Activated naive CD8-positive, alpha-beta T cell (primary cell): ENCODE measurements around the gene ETS2.

Experiments
- H3K27ac Mint-ChIP-seq: one replicate; pipeline ENCODE4 v1.8.0; 2021; ENCODE audit warnings: mixed read lengths
- H3K27me3 Mint-ChIP-seq: one replicate; pipeline ENCODE4 v1.8.0; 2021; ENCODE audit warnings: mixed read lengths
- H3K36me3 Mint-ChIP-seq: one replicate; pipeline ENCODE4 v1.8.0; 2021; ENCODE audit warnings: mixed read lengths
- H3K4me1 Mint-ChIP-seq: one replicate; pipeline ENCODE4 v1.8.0; 2021; ENCODE audit warnings: low read depth, mixed read lengths
- H3K4me3 Mint-ChIP-seq: one replicate; pipeline ENCODE4 v1.8.0; 2021; ENCODE audit warnings: mild to moderate bottlenecking, mixed read lengths
- H3K9me3 Mint-ChIP-seq: one replicate; pipeline ENCODE4 v1.8.0; 2021; ENCODE audit warnings: low read depth, mixed read lengths

The ETS2 gene

GRCh38 chr21:38805328-38806152 lies at the start of gene ETS2:
ETS2 (plus strand) TSS chr21:38805929; CDS start chr21:38810035, 4,106 bp downstream.
- H3K4me3 Mint-ChIP-seq: peak within 1 kb of the TSS; percentile 95

GRCh38 chr21:38756746-38757145 lies 49.0 kb upstream of the ETS2 start:
- no peaks in the 10 kb centered on the region for H3K36me3 Mint-ChIP-seq
- no peaks in the 10 kb centered on the region for H3K9me3 Mint-ChIP-seq
- H3K27ac Mint-ChIP-seq: no peak overlapping the region
- peaks cover 12% of the 10 kb centered on the region for H3K4me1 Mint-ChIP-seq
- no peaks in the 10 kb centered on the region for H3K27me3 Mint-ChIP-seq
- H3K4me3 Mint-ChIP-seq: no peak overlapping the region

More at GRCh38 chr21:38805328-38806152, at the start of gene ETS2:
- no peaks in the 10 kb centered on the region for H3K27me3 Mint-ChIP-seq
- no peaks in the 10 kb centered on the region for H3K9me3 Mint-ChIP-seq
- H3K4me1 Mint-ChIP-seq: peaks cover 32% of the 10 kb centered on the region
- peak within 1 kb of the TSS; percentile 86 for H3K27ac Mint-ChIP-seq
- H3K36me3 Mint-ChIP-seq: peaks cover 4% of the 10 kb centered on the region

- no peaks in the 10 kb centered on the region for H3K36me3 Mint-ChIP-seq
- H3K4me3 Mint-ChIP-seq: no peak overlapping the region
- no peaks in the 10 kb centered on the region for H3K27me3 Mint-ChIP-seq
- H3K27ac Mint-ChIP-seq: no peak overlapping the region
- H3K9me3 Mint-ChIP-seq: no peaks in the 10 kb centered on the region
- peaks cover 13% of the 10 kb centered on the region for H3K4me1 Mint-ChIP-seq
Observed at GRCh38 chr21:38758501-38759214, 47.1 kb upstream of the ETS2 start.

DNA sequence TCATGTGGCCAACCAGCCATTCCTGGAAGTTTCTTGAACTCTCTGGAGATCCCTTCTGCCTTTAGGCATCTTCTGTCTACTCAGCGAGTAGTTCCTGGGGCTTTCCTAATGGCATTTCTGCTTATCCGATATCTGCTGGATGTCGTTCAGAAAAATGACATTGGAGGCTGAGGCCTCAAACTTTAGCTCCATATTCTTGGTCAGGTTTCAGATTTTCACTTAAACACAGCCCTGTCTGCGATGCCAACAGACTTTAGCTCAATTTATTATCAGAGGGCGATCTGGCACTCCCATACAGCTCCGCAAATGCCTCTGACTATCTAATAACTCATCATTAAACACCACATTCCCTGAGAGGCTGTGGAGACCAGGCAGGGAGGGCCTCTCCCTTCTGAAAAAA lies 46.3 kb upstream of the ETS2 start:
- Mint-ChIP-seq H3K4me3 (no peak overlapping the region), H3K4me1 (peaks cover 13% of the 10 kb centered on the region), H3K27ac (no peak overlapping the region), H3K27me3 (no peaks in the 10 kb centered on the region), H3K9me3 (no peaks in the 10 kb centered on the region), H3K36me3 (no peaks in the 10 kb centered on the region)

- H3K4me1 Mint-ChIP-seq: peaks cover 14% of the 10 kb centered on the region
- no peaks in the 10 kb centered on the region for H3K9me3 Mint-ChIP-seq
- no peak overlapping the region for H3K4me3 Mint-ChIP-seq
- no peaks in the 10 kb centered on the region for H3K36me3 Mint-ChIP-seq
- H3K27me3 Mint-ChIP-seq: no peaks in the 10 kb centered on the region
- H3K27ac Mint-ChIP-seq: no peak overlapping the region
Observed at GRCh38 chr21:38760017-38760761, 45.5 kb upstream of the ETS2 start.

DNA sequence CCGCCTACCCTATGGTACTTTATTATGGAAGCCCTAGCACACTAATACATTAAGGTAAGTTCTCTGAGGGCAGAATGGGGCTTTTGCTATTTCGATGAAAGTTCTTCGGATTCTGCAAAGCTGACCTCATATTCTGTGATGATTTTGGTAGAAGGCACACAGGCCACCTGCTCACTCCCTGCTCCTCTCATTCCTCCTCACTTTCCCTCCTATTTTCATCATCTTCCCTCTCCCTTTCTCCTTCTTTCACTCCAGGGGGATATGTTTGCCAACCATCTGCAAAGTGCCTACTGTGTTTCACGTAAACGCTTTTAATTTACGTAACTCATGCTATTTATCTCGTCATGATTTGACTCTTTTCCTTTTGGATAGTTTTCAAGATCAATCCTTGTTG lies 45.0 kb upstream of the ETS2 start:
- Mint-ChIP-seq H3K4me3 (no peak overlapping the region), H3K27me3 (no peaks in the 10 kb centered on the region), H3K9me3 (no peaks in the 10 kb centered on the region), H3K27ac (no peak overlapping the region), H3K4me1 (peaks cover 14% of the 10 kb centered on the region), H3K36me3 (no peaks in the 10 kb centered on the region)

DNA sequence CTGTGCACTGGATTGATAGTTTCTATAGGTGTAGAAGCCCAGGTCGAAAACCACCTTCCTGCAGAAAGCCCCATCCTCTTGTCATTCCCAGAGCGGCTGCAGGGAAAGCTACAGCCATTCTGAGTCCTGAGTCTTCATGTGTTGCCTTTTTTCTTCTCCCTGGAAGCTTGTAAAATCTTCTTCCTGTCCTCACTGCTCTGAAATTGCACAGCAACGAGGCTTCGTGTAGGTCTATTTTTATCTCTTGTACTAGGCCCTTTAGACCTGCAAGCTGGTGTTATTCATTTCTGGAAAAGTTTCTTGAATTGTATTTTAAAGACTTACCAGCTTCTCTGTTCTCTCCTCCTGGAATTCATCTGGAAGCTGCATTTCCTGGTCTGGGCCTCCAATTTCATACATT lies 44.2 kb upstream of the ETS2 start:
- Mint-ChIP-seq H3K27ac (no peak overlapping the region), H3K4me1 (peaks cover 16% of the 10 kb centered on the region), H3K9me3 (no peaks in the 10 kb centered on the region), H3K27me3 (no peaks in the 10 kb centered on the region), H3K36me3 (peaks cover 2% of the 10 kb centered on the region), H3K4me3 (no peak overlapping the region)

DNA sequence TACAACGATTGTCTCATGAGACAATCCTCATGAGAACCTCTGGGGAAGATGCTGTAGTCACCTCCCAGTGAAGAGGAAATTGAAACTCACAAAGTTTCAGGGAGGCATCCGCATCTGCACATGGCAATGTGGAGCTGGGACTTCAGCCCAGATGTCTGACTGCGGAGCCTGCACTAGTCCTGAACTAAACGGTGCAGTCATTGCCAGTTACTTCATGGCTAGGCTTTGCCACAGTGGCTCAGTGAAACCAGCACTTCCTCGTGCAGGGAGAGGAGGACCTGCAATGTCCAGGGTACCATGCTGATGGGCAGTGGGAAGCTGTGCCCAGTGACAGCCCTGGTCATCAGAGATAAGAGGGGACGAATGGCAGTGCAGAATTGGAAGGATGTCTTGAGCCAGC lies 40.7 kb upstream of the ETS2 start:
- Mint-ChIP-seq H3K27me3 (no peaks in the 10 kb centered on the region), H3K4me1 (peaks cover 44% of the 10 kb centered on the region), H3K27ac (peak overlapping the region; percentile 41), H3K36me3 (peaks cover 2% of the 10 kb centered on the region), H3K9me3 (no peaks in the 10 kb centered on the region), H3K4me3 (no peak overlapping the region)

DNA sequence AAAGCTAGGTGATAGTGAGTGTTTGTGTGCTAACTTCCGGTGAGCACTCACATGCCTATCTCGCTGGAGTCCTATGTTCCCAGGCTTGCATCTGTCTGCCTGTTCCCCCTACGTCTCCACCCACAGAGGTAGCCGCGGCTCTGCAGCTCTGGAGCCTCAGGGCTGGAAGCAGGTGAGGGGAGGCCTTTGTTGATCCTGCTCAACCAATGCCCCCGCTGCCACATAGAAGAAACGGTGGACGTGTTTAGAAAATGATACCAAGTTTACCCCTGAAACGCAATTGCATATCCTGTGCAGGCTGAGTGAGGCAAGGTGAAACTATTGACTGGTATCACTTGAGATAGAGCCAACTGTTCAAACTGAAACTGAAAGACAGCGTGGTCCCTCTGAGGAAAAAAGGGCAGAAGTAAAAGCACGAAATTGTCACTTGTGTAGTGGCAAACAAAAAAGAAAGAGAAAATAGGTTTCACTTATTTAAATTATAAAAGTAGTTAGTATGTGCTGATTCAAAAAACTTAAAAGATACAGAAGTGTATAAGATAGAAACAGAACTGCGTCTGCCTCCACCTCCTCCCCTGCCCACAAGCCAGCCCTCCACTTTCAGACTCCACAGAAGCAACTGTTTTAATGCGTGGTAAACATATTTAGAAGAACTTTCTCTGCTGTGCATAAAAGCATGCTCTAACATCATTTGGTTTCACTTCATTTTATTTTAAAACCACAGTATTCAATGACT lies 38.6 kb upstream of the ETS2 start:
- peak overlapping the region; percentile 94 for H3K27ac Mint-ChIP-seq
- H3K27me3 Mint-ChIP-seq: no peaks in the 10 kb centered on the region
- peak overlapping the region; percentile 81 for H3K4me3 Mint-ChIP-seq
- H3K4me1 Mint-ChIP-seq: peaks cover 42% of the 10 kb centered on the region
- peaks cover 2% of the 10 kb centered on the region for H3K36me3 Mint-ChIP-seq
- H3K9me3 Mint-ChIP-seq: no peaks in the 10 kb centered on the region

DNA sequence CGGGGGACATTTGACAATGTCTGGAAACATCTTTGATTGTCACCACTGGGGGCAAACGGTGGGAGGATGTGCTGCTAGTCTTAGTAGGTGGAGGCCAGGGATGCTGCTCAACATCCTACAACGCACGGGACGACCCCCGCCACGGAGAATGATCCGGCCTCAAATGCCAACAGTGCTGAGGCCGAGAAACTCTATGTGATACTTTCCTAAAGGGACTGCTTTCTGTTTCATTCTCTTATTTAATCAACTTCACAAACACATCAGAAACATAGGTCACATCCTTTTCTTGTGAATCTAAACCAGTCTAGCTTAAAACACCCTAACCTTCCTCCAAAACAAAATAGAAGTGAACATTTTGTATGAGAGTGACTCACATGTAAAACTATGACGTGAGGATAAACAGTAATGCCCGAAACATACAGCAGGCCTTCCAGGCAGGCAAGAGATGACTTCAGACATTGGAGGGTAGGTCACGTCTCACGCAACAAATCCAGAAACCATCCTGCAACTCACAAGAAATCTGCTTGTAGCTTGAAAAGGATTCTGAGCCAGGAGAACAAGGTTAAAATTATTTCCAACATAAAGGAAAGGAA lies 37.2 kb upstream of the ETS2 start:
- Mint-ChIP-seq H3K27me3 (no peaks in the 10 kb centered on the region), H3K4me1 (peaks cover 51% of the 10 kb centered on the region), H3K9me3 (no peaks in the 10 kb centered on the region), H3K4me3 (peak overlapping the region; percentile 81), H3K36me3 (peaks cover 2% of the 10 kb centered on the region), H3K27ac (peak overlapping the region; percentile 94)

- no peaks in the 10 kb centered on the region for H3K9me3 Mint-ChIP-seq
- H3K27ac Mint-ChIP-seq: peak overlapping the region; percentile 94
- peak overlapping the region; percentile 81 for H3K4me3 Mint-ChIP-seq
- peaks cover 2% of the 10 kb centered on the region for H3K36me3 Mint-ChIP-seq
- no peaks in the 10 kb centered on the region for H3K27me3 Mint-ChIP-seq
- H3K4me1 Mint-ChIP-seq: peaks cover 52% of the 10 kb centered on the region
Observed at GRCh38 chr21:38769191-38769780, 36.4 kb upstream of the ETS2 start.

- Mint-ChIP-seq H3K9me3 (no peaks in the 10 kb centered on the region), H3K27ac (peak overlapping the region; percentile 36), H3K4me1 (peaks cover 46% of the 10 kb centered on the region), H3K36me3 (peaks cover 2% of the 10 kb centered on the region), H3K27me3 (no peaks in the 10 kb centered on the region), H3K4me3 (no peak overlapping the region)
Observed at GRCh38 chr21:38770660-38771059, 35.1 kb upstream of the ETS2 start.

GRCh38 chr21:38771536-38771935 lies 34.2 kb upstream of the ETS2 start:
- H3K36me3 Mint-ChIP-seq: no peaks in the 10 kb centered on the region
- no peak overlapping the region for H3K4me3 Mint-ChIP-seq
- peaks cover 42% of the 10 kb centered on the region for H3K4me1 Mint-ChIP-seq
- no peaks in the 10 kb centered on the region for H3K9me3 Mint-ChIP-seq
- H3K27me3 Mint-ChIP-seq: no peaks in the 10 kb centered on the region
- H3K27ac Mint-ChIP-seq: no peak overlapping the region

DNA sequence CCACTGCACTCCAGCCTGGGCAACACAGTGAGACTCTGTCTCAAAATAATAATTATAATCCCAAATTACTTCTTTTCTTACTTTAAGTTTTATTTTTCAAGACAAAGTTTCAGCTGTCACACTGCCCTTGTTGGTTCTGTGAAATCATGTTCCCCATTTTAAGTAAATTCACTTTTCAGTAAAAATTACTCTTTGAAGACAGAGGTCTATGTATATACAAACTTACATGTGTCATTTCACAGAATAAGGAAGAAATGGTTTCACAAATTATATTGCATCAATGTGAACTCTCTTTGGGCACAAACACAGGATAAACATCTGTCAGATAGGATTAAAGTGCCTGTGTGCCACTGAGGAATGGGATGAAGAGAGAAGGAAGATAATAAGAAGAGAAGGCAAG lies 33.1 kb upstream of the ETS2 start:
- peaks cover 44% of the 10 kb centered on the region for H3K4me1 Mint-ChIP-seq
- H3K27ac Mint-ChIP-seq: peak overlapping the region; percentile 13
- H3K27me3 Mint-ChIP-seq: no peaks in the 10 kb centered on the region
- H3K9me3 Mint-ChIP-seq: no peaks in the 10 kb centered on the region
- no peaks in the 10 kb centered on the region for H3K36me3 Mint-ChIP-seq
- H3K4me3 Mint-ChIP-seq: no peak overlapping the region
